WI38 (cell line): Measurements from ENCODE around the gene SIT1.

ENCODE experiments used
- H3K4me3 ChIP-seq: 2 replicates; pipeline ENCODE4 v1.5.1; 2011; ENCODE audit warnings: low read depth, mild to moderate bottlenecking, control low read depth, low read length
- CTCF ChIP-seq: IDR thresholded peaks from 2 replicates; pipeline ENCODE4 v1.5.1; 2012; ENCODE audit warnings: low read depth, mild to moderate bottlenecking, control low read depth, low read length

Gene SIT1

DNA sequence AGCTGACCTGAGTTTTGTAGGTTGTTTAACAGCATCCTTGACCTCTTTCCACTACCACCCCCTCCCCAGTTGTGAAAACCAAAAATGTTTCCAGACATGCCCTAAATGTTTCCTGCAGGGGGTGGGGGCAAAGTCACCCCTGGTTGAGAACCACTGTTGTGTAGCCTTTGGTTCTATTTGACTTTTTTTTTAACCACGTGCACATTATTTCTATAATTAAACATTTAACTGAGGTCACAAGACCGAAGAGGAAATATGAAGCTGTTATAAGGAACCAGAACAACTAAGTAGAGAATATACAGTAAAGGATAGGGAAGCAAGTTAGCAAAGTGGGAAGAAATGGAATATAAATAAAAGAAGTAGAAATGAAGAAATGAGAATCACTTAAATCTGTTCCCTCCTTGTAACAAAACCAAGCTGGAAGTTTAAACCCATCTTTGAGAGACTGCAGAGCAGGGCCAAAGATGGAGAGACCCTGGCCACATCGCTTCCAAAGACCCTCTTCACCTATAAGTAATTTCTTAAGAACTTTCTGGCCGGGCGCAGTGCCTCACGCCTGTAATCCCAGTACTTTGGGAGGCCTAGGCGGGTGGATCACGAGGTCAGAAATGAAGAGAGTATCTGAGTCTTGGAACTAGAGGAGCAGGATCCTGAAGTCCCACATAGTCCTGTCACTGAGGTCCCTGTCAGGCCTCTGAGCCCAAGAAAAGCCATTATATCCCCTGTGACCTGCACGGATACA, 14.4 kb downstream of the SIT1 start:
- TF ChIP-seq CTCF, result no peak

GRCh38 chr9:35635730-35636129, 15.0 kb downstream of the SIT1 start:
- no peak overlapping the region for H3K4me3 ChIP-seq
- no peak for TF ChIP-seq CTCF

More for the DNA sequence above, 14.4 kb downstream of the SIT1 start:
- no peak overlapping the region for H3K4me3 ChIP-seq

DNA sequence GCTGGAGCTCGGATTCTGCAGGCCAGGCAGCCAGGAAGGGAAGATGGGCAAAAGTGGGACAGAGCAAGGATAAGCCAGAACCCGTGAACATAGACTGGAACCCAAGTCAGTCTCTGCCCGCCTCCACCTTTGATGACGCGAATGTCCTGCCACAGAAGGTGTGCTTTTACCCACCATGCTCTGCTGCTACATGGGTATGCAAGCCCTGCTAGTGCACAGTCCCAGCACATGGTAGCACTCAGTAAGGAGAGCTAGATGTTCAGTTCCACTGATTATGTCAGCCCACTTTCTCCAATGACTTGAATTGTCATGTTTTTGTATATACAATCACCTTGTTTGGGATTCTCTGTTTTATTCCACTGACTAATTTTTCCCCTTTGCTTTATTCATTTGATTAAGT, 21.1 kb downstream of the SIT1 start:
- no peak overlapping the region for H3K4me3 ChIP-seq
- no peak for TF ChIP-seq CTCF

- no peak overlapping the region for H3K4me3 ChIP-seq
- TF ChIP-seq CTCF, result no peak
These were observed 22.2 kb downstream of the SIT1 start for GRCh38 chr9:35628389-35628991.

GRCh38 chr9:35627575-35627974, 23.2 kb downstream of the SIT1 start:
- no peak overlapping the region for H3K4me3 ChIP-seq
- no peak for TF ChIP-seq CTCF

GRCh38 chr9:35619800-35620158, 31.0 kb downstream of the SIT1 start:
- H3K4me3 ChIP-seq, result no peak overlapping the region
- TF ChIP-seq CTCF, result no peak
